CD4-positive, alpha-beta T cell treated with Interleukin-2 at 100 ng/mL for 4 hours (primary cell): ENCODE data around the gene RELL1.

Source experiments
- DNase-seq: peaks from one replicate; pipeline ENCODE4 v3.0.0-alpha.2; 2020; ENCODE audit warnings: low spot score

The RELL1 gene

DNA sequence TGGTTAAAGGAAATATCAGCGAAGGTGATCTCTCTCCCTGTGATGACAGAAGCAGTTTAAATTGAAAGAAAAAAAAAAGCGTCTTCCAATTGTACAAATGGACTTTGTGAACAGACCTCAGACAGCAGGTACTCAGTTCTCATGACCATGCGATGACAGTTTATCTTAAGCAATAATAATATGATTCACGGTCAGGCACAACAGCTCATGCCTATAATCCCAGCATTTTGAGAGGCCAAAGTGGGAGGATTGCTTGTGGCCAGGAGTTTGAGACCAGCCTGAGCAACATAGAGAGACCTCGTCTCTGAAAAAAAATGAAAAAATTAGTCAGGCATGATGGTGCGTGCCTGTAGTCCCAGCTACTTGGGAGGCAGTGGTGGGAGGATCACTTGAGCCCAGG lies 51.0 kb downstream of the RELL1 start:
- DNase-seq = no peak

DNA sequence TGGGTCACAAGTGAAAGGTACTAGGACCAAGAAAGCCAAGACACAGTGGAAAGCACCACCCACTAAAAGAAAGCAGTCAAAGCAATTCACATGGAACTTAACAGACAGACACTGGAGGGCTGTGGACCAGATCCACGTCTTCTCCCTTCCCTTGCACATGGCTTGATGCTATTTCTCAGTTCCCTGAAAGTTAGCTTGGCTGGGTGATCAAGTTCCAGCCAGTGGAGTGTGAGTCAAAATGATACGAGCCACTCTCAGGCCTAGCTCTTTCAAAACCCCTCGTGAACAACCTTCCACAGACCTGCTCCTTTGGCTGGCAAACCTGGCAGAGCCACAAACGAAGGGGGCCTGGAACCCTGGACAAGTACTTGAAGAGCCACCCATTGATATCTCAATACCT lies 52.0 kb downstream of the RELL1 start:
- no peak for DNase-seq

DNA sequence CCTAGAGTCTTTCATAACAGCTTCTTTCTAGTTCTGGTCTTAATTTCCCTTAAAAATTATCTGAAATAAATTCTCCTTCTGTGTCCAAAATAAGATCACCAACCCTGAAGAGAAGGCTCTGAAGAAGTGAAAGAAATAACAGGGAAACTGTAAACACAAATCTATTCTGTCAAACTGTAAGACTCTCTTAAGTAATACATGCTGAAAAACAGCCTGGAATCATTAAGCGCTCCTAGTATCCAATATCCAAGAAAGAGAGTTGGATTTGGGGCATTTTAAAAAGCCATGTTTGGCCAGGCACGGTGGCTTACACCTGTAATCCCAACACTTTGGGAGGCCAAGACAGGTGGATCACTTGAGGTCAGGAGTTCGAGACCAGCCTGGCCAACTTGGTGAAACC lies 53.3 kb downstream of the RELL1 start:
- DNase-seq = no peak

DNA sequence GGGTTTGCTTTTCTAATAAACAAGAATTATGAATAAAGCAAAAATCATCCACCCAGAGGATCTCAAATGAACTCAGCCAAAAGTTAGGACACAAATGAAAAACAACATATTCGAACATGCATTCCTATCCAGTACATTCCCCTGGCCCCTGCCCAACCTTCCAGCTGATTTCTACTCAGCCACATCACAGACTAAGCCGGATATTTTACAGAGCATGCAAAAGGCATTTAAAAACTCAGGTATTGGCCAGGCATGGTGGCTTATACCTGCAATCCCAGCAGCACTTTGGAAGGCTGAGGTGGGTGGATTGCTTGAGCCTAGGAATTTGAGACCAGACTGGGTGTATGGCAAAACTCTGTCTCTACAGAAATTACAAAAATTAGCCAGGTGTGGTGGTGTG lies 54.6 kb downstream of the RELL1 start:
- DNase-seq = no peak

DNA sequence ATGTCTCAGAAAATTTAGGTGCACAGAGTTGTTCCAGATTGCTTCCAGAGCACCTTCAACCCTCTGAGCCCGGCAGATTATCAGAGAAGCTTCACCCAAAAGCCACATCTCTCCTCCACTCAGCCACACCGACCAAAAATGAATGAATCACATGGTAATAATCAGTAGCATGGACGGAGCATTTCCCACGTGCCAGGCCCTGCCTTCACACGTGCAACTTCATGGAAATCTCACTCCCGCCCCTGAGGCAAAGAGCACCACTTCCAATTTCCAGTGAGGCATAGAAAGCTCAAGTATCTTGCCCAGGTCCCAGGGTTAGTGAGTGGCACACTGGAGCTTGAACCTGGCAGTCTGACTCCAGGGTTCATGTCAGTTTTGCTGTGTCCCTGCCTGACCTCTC lies 56.5 kb downstream of the RELL1 start:
- DNase-seq = no peak

DNA sequence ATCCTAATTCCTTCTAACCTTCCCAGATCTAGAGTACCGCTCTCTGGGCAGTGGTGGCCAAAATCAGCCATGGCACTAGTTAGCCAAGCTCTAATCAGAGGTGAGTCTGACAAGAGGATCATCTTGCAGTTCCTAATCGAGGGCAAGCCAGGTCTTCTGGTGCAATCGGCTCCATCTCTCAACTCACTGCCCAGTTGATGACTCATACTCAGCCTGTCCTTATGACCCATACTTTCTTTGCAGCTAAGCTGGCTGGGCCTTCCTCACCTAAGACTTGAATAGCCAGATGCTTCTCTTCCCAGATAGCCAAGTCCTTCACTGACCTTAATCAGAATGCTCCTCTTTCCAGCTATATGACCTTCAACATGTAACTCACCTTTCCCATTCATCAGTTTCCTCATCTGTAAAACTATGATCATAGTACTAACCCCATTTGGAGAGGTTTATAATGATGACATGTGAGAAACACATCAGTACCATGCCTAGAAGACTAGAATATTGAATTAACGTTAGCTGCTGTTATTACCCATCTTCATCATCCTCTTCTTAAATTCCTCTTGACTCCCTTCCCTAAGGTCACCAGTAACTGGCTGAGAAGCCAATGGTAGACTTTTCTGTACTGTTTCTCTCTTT lies 57.1 kb downstream of the RELL1 start:
- no peak for DNase-seq

DNA sequence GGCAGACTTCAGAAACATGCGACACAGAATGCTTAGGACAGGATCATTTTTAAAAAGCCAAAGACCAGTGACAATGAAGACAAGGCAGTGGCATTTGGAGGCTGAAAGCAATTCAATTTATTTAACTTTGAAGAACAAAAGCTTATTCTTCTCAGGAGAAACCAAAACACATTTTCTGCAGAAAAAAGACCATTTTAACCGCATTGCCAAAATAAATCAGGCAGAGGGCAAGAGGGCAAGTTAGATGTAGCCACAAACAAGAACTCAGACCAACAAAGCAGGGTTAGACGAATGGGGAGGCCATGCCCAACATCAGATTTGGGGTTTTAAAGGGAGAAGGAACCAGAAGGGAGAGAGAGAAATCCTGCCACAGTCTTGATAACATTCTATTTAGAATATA lies 58.9 kb downstream of the RELL1 start:
- DNase-seq = no peak

DNA sequence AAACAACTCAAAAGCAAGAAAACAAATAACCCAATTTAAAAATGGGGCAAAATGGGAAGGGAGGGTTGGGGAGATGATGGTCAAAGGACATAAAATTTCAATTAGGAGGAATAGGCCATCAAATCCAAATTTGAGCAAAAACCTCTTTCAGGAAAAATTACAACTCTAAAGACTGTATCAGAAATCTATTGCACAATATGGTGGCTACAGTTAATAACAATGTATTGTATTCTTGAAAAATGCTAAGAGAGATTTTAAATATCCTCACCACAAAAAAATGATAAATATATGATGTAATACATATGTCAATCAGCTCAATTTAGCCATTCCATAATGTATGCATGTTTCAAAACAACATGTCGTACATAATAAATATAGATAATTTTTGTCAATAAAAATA lies 60.7 kb downstream of the RELL1 start:
- DNase-seq = no peak

DNA sequence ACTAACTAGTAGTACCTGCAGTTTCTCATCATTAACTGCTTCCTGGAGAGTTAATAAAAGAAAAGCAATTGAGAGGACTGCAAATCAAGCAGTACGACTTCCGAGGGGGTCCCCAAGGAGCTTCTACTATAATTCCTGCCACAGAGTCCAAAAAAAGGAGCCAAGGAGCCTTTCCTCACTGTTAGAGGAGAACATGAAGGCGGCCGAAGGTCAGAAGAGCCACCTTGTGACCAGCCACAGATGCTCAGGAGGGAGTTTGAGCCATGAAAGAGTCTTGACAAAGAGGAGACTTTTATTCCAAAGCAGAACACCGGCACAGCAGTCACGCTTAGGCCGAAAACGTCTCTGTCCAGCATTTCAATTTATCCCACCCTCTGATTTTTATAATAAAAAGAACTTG lies 62.2 kb downstream of the RELL1 start:
- no peak for DNase-seq

DNA sequence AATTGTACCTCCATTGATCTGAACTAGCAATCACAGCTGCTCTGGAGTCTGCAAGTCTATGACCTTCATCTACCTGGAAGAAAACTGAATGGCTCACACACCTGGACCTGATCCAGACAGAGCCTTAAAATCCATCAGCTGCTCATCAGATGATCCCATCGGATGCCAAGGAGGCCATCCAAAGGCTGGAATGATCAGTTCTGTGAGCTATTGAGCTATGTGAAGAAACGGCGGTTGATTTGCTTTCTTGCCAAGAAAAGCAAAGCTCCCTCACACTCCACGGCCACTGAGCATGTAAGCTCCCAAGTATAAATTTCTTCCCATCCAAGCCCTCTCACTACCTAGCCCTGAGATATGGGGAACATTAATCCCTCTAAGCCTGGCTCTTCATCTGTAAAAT lies 63.1 kb downstream of the RELL1 start:
- no peak for DNase-seq

DNA sequence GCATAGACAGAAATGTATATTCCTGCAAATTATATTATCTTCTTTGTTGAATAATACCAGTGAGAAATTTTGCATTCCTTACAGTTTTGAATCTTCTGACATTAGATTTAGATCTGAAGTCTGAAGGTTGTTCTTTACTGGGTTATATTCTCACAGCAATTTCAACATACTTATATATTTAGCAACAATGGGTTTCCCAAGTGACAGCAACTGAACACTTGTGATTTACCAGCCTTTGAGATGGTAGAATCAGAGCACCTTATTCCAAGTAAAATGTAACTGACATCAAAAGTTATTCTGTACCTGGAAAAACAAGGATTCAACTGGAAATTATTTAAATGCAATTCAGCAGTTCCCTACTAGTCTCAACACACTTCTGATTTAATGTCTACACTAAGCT lies 66.0 kb downstream of the RELL1 start:
- no peak for DNase-seq

DNA sequence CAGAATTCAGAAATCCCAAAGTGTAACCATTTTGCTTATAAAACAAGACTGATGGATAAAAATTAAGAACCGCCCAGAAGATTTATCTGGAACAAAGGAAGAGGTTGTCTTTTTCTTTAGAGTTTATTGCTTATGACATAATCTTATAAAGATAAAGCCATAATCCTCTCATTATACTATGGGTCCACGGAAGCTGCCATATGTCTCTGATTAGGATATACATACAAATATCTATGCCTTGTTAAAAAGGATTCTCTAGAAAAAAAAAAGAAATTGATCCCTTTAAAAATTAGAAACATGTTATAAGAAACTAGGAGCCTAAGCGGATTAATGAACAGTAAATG lies 70.5 kb downstream of the RELL1 start:
- DNase-seq = no peak

DNA sequence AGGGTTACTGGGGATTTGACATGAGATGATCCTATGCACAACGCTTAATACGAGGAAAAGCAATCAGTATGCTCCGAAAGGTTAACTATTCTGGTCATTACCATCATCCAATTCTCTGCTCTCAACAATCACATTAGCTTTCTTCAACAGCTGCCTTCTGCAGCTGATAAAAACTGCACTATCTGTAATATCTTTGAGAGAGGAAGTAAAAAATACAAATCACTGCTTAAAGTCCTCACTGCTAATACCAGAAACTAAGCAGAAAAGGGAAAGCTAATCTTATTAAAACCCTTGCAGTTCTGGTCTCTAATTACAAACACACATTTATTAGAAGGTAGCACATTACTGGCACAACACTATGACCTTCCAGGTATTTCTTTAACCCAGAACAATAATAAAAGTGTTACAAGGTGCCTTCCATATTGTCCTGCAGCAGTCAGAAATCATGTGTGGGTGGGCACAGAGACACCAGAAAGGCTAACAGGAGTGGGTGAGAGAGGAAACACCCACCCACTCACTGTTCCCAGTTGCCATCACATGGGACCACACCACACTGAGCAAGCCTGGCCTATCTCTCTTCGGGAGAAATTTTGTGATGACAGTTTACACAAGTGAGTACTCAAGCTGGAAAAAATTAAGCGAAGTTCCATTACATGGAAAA lies 71.0 kb downstream of the RELL1 start:
- no peak for DNase-seq

DNA sequence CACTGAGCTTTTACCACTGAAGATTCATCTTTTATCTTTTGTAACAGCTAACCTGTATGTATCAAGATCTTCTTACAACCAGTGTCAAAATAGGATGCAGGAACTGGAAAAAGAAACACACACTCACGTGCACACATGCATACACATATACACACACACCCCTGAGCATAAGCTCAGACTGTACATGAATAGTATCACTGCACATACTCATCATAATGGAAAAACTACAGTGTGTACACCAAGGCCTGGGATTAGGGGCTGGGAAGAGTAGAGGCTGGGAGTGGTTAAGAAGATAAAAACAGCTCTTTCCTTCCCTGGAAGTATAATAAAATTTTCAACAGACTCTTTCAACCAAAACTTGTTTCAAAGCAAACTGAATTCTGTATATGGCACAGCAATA lies 73.4 kb downstream of the RELL1 start:
- no peak for DNase-seq

DNA sequence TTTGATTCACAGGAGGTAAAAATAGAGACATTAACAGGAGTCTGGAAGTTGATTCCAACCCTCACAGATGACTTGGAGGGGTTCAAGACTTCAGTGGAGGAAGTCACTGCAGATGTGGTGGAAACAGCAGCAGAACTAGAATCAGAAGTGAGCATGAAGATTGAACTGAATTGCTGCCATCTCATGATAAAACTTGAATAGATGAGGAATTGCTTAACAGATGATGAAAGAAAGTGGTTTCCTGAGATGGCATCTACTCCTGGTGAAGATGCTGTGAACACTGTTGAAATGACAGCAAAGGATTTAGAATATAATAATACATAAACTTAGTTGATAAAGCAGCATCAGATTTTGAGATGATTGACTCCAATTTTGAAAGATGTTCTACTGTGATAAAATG lies 76.5 kb downstream of the RELL1 start:
- DNase-seq = no peak

DNA sequence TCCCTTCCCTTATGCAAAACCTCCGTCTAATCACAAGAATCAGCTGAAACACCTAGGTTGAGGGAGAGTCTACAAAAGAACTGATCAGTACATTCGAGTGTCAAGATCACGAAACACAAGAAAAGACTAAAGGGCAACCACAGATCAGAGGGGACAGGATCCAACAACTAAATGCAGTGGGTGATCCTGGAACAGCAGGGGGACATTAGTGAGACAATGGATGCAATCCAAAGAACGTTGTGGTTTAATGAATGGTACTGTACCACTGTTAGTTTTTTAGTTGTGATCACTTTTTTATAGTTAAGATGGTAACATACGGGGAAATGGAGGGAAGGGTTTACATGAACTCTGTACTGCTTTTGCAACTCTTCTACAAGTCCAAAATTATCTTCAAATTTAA lies 79.2 kb downstream of the RELL1 start:
- no peak for DNase-seq

DNA sequence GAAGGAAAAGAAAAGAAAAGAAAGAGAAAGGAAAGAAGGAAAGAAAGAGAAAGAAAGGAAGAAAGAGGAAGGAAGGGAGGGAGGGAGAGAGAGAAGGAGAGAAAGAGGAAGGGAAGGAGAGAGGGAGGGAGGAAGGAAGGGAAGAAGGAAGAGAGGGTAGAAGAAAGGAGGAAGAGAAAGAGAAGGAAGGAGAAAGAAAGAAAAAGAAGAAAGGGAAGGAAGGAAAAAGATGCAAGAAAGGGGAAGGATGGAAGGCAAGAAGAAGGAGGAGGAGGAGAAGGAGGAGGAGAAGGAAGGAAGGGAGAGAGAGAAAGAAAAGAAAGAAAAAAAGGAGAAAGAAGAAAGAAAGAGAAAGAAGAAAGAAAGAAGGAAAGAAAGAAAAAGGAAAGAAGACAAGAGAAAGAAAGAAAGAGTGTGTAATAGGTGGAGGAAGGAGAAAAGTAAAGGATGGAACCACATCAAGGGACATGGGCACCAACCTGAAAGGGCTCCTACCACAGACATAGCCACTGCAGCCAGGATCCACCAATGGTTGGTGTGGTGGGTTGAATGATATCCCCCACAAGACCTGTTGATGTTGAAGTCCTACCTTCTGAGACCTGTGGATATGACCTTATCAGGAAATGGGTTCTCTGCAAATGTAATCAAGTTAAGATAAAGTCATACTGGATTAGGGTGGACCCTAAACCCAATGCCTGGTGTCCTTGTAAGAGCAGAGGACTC lies 80.2 kb downstream of the RELL1 start:
- no peak for DNase-seq

DNA sequence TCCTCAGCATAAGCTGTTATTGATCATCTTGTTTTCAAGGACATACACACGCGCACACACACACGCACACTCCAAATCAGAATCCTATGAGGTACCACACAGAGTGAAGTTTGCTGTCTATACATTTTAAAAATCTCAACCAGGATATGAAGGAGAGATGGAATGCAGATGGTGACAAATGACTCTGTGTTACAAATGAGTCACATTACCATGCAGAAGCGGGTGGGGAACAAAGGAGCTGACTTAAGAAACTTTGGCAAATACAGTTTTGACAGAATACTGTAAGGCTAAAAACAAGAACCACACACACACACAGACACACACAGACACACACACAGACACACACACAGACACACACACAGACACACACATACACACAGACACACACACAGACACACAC lies 81.7 kb downstream of the RELL1 start:
- DNase-seq = no peak

DNA sequence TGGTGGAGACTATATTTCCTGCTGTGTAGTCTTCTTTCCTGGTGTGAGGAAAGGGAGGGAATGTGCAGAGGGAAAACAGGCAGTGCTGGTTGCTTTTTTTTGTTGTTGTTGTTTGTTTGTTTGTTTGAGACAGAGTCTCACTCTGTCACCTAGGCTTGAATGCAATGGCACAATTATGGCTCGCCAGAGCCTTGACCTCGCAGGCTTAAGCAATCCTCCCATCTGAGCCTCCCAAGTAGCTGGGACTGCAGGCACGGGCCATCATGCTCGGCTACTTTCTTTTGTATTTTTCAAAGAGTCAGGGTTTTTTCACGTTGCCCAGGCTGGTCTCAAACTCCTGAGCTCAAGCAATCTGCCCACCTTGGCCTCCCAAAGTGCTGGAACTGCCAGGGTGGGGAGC lies 82.5 kb downstream of the RELL1 start:
- DNase-seq = no peak

DNA sequence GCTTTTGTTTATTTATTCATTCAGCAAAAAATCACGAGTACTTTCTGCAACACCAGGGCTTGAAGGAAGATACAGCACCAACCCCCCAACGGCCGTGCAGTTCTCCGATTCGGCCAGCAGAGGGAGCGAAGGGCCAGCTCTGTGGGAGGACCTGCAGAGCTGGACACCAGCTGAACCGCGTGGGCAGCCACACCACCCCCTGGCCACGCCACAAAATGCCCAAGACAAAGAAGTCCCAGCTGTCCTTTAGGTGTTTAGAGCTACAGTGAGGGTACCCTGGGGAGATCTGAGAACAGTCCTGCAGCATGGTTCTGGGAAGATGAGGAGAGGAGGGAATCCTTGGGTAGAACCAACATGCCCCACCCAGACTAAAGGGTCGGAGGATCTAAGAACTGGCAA lies 83.1 kb downstream of the RELL1 start:
- peak; percentile 77 for DNase-seq

DNA sequence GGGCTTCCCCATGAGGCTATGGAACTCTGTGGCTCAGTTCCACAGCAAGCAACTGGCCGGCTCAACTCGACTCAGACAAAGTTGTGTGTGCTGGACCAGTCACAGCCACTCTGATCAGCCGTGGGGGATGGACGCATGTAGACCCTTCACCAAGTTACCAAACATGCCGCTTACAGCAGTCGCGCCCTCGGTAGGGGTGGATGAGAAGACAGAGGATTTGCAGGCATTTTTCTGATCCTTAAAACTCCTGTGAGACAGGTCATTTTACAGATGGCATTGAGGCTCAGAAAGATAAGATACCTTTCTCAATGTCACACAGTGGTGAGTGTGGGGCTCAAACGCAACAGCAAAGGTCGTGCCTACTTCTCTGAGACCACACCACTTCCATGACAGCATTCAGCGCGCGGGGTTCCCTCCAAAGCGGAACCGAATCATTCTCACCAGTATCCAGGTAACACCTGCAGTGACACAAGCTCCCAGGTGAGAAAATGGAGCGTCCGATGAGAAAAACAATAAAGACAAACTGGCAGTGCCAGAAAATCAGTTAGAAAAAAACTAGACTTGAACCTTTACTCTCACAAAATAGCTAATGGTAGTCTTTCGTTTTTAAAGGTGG lies 83.6 kb downstream of the RELL1 start:
- DNase-seq = no peak

DNA sequence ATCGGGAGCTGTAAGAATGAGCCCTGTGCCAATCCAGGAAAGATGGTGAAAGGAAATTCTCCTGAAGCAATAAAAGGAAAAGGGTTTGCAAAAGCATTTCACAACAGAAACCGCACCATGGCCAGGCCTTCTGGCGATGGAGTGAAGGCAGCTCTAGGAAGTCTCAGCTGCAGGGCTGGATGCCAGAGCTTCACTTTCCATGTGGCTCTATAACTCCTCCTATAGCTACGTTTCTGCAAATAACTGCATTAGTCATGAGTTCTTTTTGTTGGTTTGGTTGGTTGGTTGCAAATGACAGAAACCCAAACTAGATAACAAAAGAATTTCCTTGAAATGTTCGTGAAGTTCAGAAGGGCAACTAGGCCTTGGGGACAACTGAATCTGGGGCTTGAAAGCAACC lies 84.6 kb downstream of the RELL1 start:
- DNase-seq = no peak

DNA sequence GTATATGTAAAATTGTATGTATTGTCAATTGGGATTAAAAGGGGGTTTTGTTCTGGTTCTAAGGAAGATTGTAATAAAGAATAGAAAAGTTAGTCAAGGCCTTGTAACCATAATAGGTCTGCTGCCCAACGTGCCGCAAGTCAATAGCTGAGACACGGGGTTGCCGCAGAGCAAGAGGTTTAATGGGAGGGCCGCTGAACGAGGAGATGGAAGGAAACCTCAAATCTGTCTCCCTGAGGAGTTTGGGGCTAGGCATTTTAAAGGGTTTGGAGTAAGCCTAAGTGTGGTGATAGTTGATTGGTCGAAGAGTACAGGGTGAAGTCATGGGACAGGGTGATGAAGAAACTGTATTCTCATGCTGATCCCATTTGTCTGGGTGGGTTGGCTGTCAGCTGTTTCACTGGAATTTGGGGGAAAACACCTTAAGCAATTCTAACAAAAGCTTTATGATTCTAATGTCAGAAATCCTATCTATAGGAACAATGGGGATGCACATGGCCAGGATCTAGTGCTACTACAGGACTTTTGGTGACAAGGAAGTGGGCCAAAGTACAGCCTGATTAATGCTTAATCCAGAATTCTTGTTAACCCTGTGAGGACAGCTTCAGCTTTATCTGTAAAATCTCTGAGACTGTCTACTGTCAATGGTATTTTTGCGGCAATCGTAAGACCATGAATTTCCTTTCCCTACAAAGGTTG lies 86.9 kb downstream of the RELL1 start:
- no peak for DNase-seq
